ENCODE data around the gene RNF144A. TPM values are rescaled to one million over a fixed set of nuclear protein-coding genes. Genes with fewer than 3 reads are reported as not detected.

Gene RNF144A
- polyA plus RNA-seq, 1 of the 3 experiments (the other 2 are of a cell fraction) = 15.6 TPM

DNA sequence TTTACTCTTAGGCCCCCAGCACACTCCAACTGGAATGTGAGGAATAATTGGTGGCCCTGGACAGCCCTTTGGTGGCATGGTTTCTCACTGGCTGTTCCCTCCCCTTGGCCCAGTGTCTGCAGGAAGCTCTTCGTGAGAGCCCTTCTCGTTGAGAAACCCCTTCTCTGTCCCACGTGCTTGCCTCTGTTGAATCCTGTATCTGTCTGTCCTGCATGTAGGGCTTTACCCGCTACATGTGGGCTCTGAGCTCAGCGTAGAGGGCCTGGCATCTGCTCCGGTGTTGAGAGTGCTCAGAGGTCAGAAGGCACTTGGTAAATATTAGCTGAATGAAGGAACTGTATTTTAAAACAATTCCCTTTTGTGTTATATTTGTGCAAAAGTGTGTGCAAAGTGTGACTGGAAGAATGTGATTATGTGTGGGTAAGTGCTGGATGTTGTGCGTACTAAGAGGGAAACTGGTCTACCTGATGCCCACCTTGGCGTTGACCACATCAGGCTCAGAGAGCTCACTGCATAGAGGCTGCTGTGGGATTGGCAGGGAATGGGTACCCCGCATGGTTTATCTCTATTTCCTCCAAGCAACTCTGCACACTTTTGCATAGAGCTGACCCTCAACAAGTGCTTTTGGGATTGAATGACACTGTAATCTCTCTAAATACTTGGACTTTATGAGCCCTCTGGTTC is 40.0 kb downstream of the RNF144A start:
- TF ChIP-seq JUND (IDR thresholded peaks at IDR 0.05) (no peak), TEAD4 (IDR thresholded peaks at IDR 0.05; ENCODE audit: borderline replicate concordance, insufficient read depth) (no peak), USF2 (IDR thresholded peaks at IDR 0.05; ENCODE audit: borderline replicate concordance, low read depth, low read length) (no peak), FOXJ3 (CRISPR knock-in tag; IDR thresholded peaks at IDR 0.05) (no peak), MXI1 (IDR thresholded peaks at IDR 0.05; ENCODE audit: low read depth, low read length) (no peak), PBX3 (IDR thresholded peaks at IDR 0.05) (no peak), GABPA (IDR thresholded peaks at IDR 0.05; ENCODE audit: low read depth) (no peak)
- Histone ChIP-seq H3F3A (replicated peaks; ENCODE audit: insufficient read depth) (no peaks in the 10 kb centered on the region), H3K27ac (ENCODE audit: low read depth in 2 of 2, low read length in 1 of 2) (peak overlapping the region in 1 of 2 experiments; percentile 86; a peak in 1 of 4 replicates), H3K9me3 (no peaks in the 10 kb centered on the region), H3K4me2 (no peak overlapping the region), H3K27me3 (ENCODE audit: insufficient read depth) (no peaks in the 10 kb centered on the region), H3K9ac (no peak overlapping the region), H3K4me3 (ENCODE audit: low read depth in 2 of 2, low read length in 1 of 2) (no peak overlapping the region), H3K4me1 (ENCODE audit: control insufficient read depth in 1 of 2, insufficient read depth in 2 of 2, low read depth in 1 of 2, low read length in 1 of 2) (peaks cover 0 to 49% of the 10 kb centered on the region in 2 experiments; a peak in 2 of 4 replicates), H2AFZ (ENCODE audit: low read depth) (no peak overlapping the region), H3K9me2 (no peaks in the 10 kb centered on the region), H3K79me2 (ENCODE audit: insufficient read depth) (no peaks in the 10 kb centered on the region), H4K20me1 (ENCODE audit: insufficient read depth) (no peaks in the 10 kb centered on the region), H3K36me3 (replicated peaks in 1 of 2; ENCODE audit: control insufficient read depth in 1 of 2, insufficient read depth in 2 of 2, low read length in 1 of 2) (peaks cover 8 to 9% of the 10 kb centered on the region in 2 experiments)
- CTCF ChIA-PET = interaction anchor here (0.8 to 2.5 kb wide), 11 partner anchors 11 to 87 kb away, joined by 3 to 9 read pairs (median 4); no protein-coding TSS in a partner anchor
- POLR2A ChIA-PET = no interaction called here
- WGBS (ENCODE audit: low lambda C conversion rate) = 95% methylated on average over 9 of the region's 9 CpGs
- no peak for DNase-seq

DNA sequence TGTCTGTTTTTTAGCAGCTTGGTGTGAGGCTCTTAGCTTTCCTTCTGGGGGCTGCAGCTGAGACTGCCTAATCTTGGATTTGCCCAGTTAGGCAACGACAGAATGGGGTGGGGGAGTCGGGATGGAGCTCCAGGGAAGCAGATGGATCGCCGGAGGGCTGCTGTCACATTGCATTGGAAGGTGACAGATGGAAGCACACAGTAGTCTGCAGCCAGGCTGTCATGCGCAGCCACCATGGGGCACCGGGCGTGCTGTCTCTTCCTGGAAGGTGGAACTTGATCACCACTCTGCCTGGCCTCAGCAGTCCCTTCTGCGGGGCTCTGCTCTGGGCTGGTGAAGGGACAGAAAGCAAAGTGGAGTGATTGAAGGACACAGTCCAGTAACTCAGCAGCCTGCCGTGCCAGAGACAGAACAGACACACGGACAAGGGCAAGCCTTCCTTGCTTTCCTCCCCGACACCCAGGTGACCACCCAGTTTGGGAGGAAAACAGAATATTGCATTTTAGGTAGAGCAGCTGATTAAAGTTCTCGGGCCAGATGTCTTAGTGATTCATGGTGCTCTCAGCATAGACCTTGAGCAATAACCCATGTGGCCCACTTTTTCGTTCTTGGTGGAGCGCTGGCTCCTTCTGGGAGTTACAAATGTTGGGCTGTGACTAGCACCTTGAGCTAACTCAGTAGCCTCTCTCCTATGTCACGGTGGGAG is 40.9 kb downstream of the RNF144A start:
- ChIA-PET CTCF (interaction anchor here (1.0 to 2.5 kb wide), 6 partner anchors 10 to 86 kb away, joined by 3 to 8 read pairs (median 4); no protein-coding TSS in a partner anchor), POLR2A (interaction anchor here (0.6 kb wide), 1 partner anchor 104 kb away, joined by 3 read pairs; no protein-coding TSS in a partner anchor)
- Histone ChIP-seq H3K36me3 (replicated peaks in 1 of 2; ENCODE audit: control insufficient read depth in 1 of 2, insufficient read depth in 2 of 2, low read length in 1 of 2) (peaks cover 9 to 10% of the 10 kb centered on the region in 2 experiments), H4K20me1 (ENCODE audit: insufficient read depth) (no peaks in the 10 kb centered on the region), H3K27me3 (ENCODE audit: insufficient read depth) (no peaks in the 10 kb centered on the region), H3K79me2 (ENCODE audit: insufficient read depth) (no peaks in the 10 kb centered on the region), H2AFZ (ENCODE audit: low read depth) (no peak overlapping the region), H3K4me2 (no peak overlapping the region), H3F3A (replicated peaks; ENCODE audit: insufficient read depth) (no peaks in the 10 kb centered on the region), H3K27ac (ENCODE audit: low read depth in 2 of 2, low read length in 1 of 2) (no peak overlapping the region), H3K4me1 (ENCODE audit: control insufficient read depth in 1 of 2, insufficient read depth in 2 of 2, low read depth in 1 of 2, low read length in 1 of 2) (peaks cover 0 to 47% of the 10 kb centered on the region in 2 experiments; a peak in 2 of 4 replicates), H3K9me3 (no peaks in the 10 kb centered on the region), H3K4me3 (ENCODE audit: low read depth in 2 of 2, low read length in 1 of 2) (no peak overlapping the region), H3K9me2 (no peaks in the 10 kb centered on the region), H3K9ac (no peak overlapping the region)
- TF ChIP-seq FOXM1 (IDR thresholded peaks at IDR 0.05; ENCODE audit: low read depth) = no peak
- no peak for TF ChIP-seq IRF3 (IDR thresholded peaks at IDR 0.05; ENCODE audit: low read depth, low read length)
- no peak for TF ChIP-seq RFX5 (IDR thresholded peaks at IDR 0.05; ENCODE audit: low read length)
- no peak for TF ChIP-seq CTCF (IDR thresholded peaks at IDR 0.05)
- no peak for TF ChIP-seq JUND (IDR thresholded peaks at IDR 0.05)
- TF ChIP-seq TAF1 (IDR thresholded peaks at IDR 0.05; ENCODE audit: borderline replicate concordance, low read depth, low read length) = no peak
- no peak for DNase-seq
- 92% methylated on average over 13 of the region's 15 CpGs for WGBS (ENCODE audit: low lambda C conversion rate)
